MM.1S (cell line): ENCODE data around the gene CMTR2.

ENCODE experiments used
- DNase-seq: peaks from one replicate; pipeline ENCODE4 v3.0.0-alpha.2; 2015
- H2AFZ ChIP-seq: fragments of 300-600 bp; sonication (generic); 2 replicates; pipeline ENCODE4 v1.6.0; 2016; ENCODE audit warnings: antibody characterized with exemption, low read length
- H3F3A ChIP-seq: fragments of 300-600 bp; sonication (generic); 2 replicates; pipeline ENCODE4 v1.6.1; 2016; ENCODE audit warnings: mild to moderate bottlenecking, antibody characterized with exemption, low read length, moderate library complexity, mixed read lengths; ENCODE audit not compliant: insufficient read depth
- H3K27ac ChIP-seq: fragments of 300-600 bp; sonication (generic); 2 replicates; pipeline ENCODE4 v1.5.1; 2016; ENCODE audit warnings: mild to moderate bottlenecking, low read length
- H3K27me3 ChIP-seq: fragments of 300-600 bp; sonication (generic); replicated peaks from 2 replicates; pipeline ENCODE4 v1.6.0; 2016; ENCODE audit warnings: low read length; ENCODE audit not compliant: insufficient read depth
- H3K36me3 ChIP-seq: fragments of 300-600 bp; sonication (generic); replicated peaks from 2 replicates; pipeline ENCODE4 v1.6.1; 2016; ENCODE audit warnings: mild to moderate bottlenecking, low read length, mixed read lengths; ENCODE audit not compliant: insufficient read depth
- H3K4me1 ChIP-seq: fragments of 300-600 bp; sonication (generic); 2 replicates; pipeline ENCODE4 v1.6.1; 2016; ENCODE audit warnings: low read length, mixed read lengths
- H3K4me2 ChIP-seq: fragments of 300-600 bp; sonication (generic); 2 replicates; pipeline ENCODE4 v1.6.0; 2016; ENCODE audit warnings: low read depth, low read length
- H3K4me3 ChIP-seq: fragments of 300-600 bp; sonication (generic); 2 replicates; pipeline ENCODE4 v1.5.1; 2016; ENCODE audit warnings: low read length, mixed read lengths
- H3K79me2 ChIP-seq: fragments of 300-600 bp; sonication (generic); 2 replicates; pipeline ENCODE4 v1.6.1; 2016; ENCODE audit warnings: mixed run types, low read length, mixed read lengths
- H3K9ac ChIP-seq: fragments of 300-600 bp; sonication (generic); 2 replicates; pipeline ENCODE4 v1.6.1; 2016; ENCODE audit warnings: low read length, mixed read lengths
- H3K9me2 ChIP-seq: fragments of 300-600 bp; sonication (generic); replicated peaks from 2 replicates; pipeline ENCODE4 v1.6.1; 2016; ENCODE audit warnings: mild to moderate bottlenecking, low read length, mixed read lengths; ENCODE audit not compliant: insufficient read depth
- H3K9me3 ChIP-seq: fragments of 300-600 bp; sonication (generic); replicated peaks from 2 replicates; pipeline ENCODE4 v1.6.1; 2016; ENCODE audit warnings: mild to moderate bottlenecking, low read length, mixed read lengths; ENCODE audit not compliant: insufficient read depth
- H4K20me1 ChIP-seq: fragments of 300-600 bp; sonication (generic); 2 replicates; pipeline ENCODE4 v1.6.1; 2016; ENCODE audit warnings: mild to moderate bottlenecking, low read length, moderate library complexity, mixed read lengths; ENCODE audit not compliant: insufficient read depth
- CTCF ChIP-seq: fragments of 300-600 bp; sonication (generic); IDR thresholded peaks from 2 replicates; pipeline ENCODE4 v1.5.1; 2016; ENCODE audit warnings: antibody characterized with exemption, low read length, mixed read lengths
- EZH2 ChIP-seq: fragments of 300-600 bp; sonication (generic); optimal IDR thresholded peaks from 2 replicates; pipeline ENCODE3; 2017; ENCODE audit warnings: low read depth, mild to moderate bottlenecking, antibody characterized with exemption, low read length, mixed read lengths
- EZH2phosphoT487 ChIP-seq: fragments of 300-600 bp; sonication (generic); IDR thresholded peaks from 2 replicates; pipeline ENCODE4 v1.6.1; 2018; ENCODE audit warnings: antibody characterized with exemption, low read length

The CMTR2 gene

GRCh38 chr16:71254832-71255525 is 34.2 kb downstream of the CMTR2 start:
- Histone ChIP-seq H4K20me1 (no peaks in the 10 kb centered on the region), H3K4me2 (no peak overlapping the region), H3K9me3 (no peaks in the 10 kb centered on the region), H3K4me1 (no peaks in the 10 kb centered on the region), H3K79me2 (no peaks in the 10 kb centered on the region), H3K27me3 (no peaks in the 10 kb centered on the region), H3K9ac (no peak overlapping the region), H3K4me3 (no peak overlapping the region), H3K27ac (no peak overlapping the region), H3K36me3 (no peaks in the 10 kb centered on the region), H3K9me2 (no peaks in the 10 kb centered on the region), H3F3A (no peaks in the 10 kb centered on the region), H2AFZ (no peak overlapping the region)
- no peak for DNase-seq
- no peak for TF ChIP-seq CTCF
- no peak for TF ChIP-seq EZH2
- TF ChIP-seq EZH2phosphoT487 = no peak

GRCh38 chr16:71250461-71251235 is 38.6 kb downstream of the CMTR2 start:
- Histone ChIP-seq H3K79me2 (no peaks in the 10 kb centered on the region), H3K4me1 (no peaks in the 10 kb centered on the region), H3K27me3 (no peaks in the 10 kb centered on the region), H3K27ac (no peak overlapping the region), H3K9me3 (no peaks in the 10 kb centered on the region), H3K9me2 (no peaks in the 10 kb centered on the region), H3K36me3 (no peaks in the 10 kb centered on the region), H3F3A (no peaks in the 10 kb centered on the region), H3K4me3 (no peak overlapping the region), H3K9ac (no peak overlapping the region), H4K20me1 (no peaks in the 10 kb centered on the region), H3K4me2 (no peak overlapping the region), H2AFZ (no peak overlapping the region)
- TF ChIP-seq EZH2phosphoT487 (no peak), CTCF (no peak), EZH2 (no peak)
- DNase-seq = no peak

DNA sequence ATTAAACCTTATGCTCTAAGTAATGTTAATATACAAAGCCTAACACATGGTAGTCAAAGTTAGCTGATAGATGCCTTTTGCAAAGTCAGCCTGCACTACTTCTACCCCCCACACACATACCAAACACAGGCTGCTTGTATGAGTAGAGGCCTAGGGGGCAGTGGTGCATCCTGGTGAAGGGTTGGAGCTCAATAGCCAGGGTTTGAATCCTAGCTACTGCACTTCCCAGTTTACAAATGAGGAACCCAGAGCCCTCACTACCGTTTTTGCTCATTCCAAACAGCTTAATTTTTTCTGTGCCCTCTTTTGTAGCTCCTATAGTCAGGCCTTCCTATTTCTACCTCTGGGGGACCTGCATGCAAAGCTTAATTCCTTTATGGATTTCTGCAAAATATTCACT is 39.8 kb downstream of the CMTR2 start:
- no peak for TF ChIP-seq EZH2
- no peak for TF ChIP-seq EZH2phosphoT487
- TF ChIP-seq CTCF = no peak
- no peak overlapping the region for H3K4me2 ChIP-seq
- no peak overlapping the region for H2AFZ ChIP-seq
- no peaks in the 10 kb centered on the region for H3K4me1 ChIP-seq
- no peaks in the 10 kb centered on the region for H3K79me2 ChIP-seq
- H3K9ac ChIP-seq = no peak overlapping the region
- H4K20me1 ChIP-seq = no peaks in the 10 kb centered on the region
- no peaks in the 10 kb centered on the region for H3K9me3 ChIP-seq
- H3K4me3 ChIP-seq = no peak overlapping the region
- no peak overlapping the region for H3K27ac ChIP-seq
- H3K9me2 ChIP-seq = no peaks in the 10 kb centered on the region
- H3K36me3 ChIP-seq = no peaks in the 10 kb centered on the region
- H3F3A ChIP-seq = no peaks in the 10 kb centered on the region
- no peaks in the 10 kb centered on the region for H3K27me3 ChIP-seq
- no peak for DNase-seq
